DMS 273 (cell line): ENCODE results near the gene MOB2.
A peak's percentile ranks its signal among the peaks of the same experiment; 100 is the strongest.
"Not testable (repeated sequence)": the region's sequence is repeated elsewhere in the genome, so short reads cannot be mapped to it uniquely, and the experiment has no call there.

Source experiments
- DNase-seq: peaks from one replicate; lab custom pipeline; 2025; ENCODE audit not compliant: unreplicated experiment; lab: John Stamatoyannopoulos, UW

MOB2 gene

DNA sequence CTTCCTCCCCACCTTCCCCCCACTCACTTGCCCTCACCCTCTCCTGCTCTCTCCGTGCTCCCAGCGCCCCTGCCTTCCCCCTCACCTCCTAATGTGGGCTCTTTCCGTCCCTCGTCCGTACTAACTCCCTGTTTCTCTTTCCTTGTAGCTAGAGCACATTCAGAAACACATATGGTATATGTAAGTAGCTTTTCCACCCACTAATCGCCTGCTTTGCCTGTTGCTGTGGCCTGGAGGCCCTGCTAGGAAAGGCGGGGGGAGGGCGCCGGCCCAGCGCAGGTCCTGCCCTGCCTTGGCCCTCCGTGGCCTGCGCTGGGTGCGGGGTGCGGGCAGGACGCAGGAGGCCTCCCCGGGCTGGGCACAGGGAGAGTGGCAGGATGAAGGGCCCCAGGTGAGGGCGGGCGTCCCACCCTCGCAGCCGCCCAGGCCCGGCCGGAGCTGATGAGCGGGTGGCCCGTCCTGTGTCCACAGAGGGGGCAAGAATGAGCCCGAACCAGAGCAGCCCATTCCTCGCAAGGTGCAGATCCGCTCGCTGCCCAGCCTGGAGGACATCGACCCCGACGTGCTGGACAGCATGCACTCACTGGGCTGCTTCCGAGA lies 41.7 kb downstream of the MOB2 start:
- no peak for DNase-seq

DNA sequence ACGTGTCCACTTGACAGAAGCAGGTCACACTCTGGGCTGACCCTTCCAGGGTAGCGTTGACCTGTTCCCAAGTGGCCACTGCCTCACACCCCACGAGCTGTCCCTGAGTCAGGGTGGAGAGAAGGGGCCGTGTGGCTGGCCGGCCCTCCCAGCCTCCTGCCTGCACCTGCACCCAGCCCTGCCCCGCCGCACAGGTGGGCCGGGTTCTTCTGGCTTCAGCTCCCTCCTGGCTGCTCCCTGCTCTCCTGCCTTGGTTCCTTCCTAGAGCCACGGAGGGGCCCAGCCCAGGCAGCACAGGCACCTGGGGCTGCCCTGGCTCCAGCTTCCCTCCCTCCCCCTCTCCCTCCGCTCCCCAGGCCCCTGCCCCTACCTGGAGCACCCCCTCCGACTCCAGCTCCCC lies 42.3 kb downstream of the MOB2 start:
- DNase-seq = no peak

DNA sequence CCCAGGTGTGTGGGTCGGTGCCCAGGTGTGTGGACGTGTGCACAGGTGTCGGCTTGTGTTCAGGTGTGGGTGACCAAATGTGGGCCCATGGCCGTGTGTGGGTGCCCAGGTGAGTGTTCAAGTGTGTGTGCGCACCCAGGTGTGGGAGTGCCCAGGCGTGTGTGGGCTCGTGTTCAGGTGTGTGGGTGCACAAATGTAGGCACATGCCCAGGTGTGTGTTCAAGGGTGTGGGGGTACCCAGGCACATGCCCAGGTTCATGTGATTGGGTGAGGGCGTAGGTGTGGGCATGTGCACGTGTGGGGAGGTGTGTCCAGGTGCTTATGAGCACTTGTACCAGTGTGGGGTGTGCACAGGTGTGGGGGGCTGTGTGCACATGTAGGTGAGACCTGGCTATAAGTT lies 42.8 kb downstream of the MOB2 start:
- DNase-seq = no peak

DNA sequence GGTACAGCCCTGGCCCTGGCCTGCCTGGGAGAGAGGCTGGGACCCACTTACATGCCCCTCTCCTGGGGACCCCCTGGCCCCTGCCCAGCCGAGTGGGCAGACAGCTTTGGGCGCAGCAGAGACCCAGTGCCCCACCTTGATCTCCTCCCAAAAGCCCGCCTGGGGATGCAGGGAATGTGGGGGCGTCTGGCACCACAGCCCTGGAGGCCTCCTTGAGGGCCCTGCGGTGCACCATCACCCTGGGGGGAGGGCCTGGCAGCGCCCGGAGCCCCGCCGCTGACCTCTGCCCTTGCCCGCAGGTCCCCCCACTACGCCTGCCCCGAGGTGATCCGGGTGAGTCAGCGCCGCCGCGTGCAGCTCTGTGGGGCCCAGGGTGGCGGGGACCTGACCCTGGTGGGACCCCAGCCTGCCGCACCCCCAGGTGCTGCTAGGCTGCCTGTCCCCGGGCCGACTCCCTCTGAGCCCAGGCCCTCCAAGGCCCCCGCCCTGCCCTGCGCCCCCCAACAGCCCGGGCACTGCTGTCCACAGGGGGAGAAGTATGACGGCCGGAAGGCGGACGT lies 43.7 kb downstream of the MOB2 start:
- no peak for DNase-seq

DNA sequence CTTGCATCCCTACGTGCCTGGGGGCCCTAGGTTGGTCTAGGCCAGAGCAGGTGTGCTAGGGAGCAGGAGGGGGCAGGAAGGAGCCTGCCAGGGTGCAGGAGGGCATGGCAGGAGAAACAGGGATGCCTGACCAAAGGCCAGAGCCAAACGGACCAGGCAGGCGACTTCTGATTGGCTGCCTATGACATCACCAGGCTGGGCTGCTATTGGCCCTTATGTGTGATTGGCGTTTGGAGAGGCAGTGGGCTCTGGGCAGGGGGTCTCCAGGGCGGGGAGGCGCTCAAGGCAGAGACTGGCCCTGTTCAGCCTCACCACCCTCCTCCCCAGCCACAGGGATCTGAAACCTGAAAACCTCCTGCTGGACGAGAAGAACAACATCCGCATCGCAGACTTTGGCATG lies 44.4 kb downstream of the MOB2 start:
- DNase-seq = no peak

DNA sequence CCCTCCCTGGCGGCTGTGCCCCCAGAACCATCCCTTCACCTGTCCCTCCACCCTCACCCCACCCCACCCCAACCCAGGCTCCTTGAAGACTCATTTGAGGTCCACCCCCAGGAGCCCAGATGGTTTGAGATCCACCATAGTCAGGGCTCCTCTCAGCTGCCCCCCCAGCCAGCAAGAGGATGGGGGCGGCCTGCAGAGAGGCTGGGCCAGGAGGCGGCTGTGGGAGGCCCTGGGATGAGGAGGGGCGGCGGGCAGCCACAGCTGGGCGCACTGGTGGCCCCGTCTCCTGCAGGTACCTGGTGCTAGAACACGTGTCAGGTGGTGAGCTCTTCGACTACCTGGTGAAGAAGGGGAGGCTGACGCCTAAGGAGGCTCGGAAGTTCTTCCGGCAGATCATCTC lies 46.1 kb downstream of the MOB2 start:
- DNase-seq = no peak

DNA sequence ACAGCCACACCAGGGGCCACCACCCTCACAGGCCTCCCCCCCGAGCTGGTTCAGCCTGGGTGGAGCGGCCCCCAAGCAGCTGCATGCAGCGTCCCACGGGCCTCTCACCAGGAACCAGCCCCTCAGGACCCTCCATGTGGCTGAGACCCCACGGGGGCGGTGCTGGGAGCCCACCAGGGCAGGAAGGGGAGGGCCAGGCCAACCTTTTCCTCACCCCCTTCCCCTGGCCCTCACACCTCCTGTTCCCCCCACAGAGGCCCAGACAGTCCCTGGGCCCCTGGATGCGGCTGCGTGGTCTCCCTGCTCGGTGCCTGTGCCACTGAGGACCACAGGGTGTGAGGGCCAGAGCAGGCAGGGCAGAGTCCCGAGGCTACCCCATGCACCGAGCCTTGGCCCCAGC lies 46.5 kb downstream of the MOB2 start:
- no peak for DNase-seq

DNA sequence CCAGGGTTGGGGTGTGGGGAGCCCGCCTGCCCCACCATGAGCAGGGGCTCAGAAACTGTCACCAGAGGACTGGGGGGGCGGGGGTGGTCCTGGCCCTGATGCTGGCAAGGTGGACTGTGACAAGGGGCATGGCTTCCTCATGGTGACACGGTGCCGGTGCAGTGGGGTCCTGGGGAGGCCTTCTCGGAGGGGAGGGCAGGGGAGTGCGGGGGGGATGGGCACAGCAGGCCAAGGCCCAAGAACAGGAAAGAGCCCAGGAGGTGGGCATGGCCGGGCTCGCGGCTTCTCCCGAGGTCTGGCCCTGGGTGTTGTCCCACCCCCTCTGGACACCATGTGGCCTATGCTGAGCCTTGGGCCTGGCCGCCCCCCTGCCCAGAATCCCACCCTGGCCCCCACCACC lies 47.2 kb downstream of the MOB2 start:
- no peak for DNase-seq

DNA sequence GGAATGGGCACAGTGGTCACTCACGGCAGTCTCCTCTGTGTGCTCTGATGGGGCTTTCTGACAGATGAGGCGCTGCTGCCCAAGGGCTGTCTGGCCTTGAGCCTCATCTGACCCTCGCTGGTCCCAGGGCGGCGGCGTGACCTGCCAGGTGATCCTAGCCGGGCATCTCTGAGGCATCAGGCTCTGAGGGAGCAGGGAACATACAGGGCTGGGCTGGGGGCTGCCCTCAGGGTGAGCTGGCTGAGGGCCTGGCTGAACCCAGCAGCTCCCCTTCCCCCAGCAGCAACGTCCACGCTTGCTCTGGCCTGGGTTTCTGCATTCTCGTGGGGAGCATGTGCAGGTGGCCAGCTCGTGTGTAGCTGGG lies 47.6 kb downstream of the MOB2 start:
- DNase-seq = no peak

DNA sequence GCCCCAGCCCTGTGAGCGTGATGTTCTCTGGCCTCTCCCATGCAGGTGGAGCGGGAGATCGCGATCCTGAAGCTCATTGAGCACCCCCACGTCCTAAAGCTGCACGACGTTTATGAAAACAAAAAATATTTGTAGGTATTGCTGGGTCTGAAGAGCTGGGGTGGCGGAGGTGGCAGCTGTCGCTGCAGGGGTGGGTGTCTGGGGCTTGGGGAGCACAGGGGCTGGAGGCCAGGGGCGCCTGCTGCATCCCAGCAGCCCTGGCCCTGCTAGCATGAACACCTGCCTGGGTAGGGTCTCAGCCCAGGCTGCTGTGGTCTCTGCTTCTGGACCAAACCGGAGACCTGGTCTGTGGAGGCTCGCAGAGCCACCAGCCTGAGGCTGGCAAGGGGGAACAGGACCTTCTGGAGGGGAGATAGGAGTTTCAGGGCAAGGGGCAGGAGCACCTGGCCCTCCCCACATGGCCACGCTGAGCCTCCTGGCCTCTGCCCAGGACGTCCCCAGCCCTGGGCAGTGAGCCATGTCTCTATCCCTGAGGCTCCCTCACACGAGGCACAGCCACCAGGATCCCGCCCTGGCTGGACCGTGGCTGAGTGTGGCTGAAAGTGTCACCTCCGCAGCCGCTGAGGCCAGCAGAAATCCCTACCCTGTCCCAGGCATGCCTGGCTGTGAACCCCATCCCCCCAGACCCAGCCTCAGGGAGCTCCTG lies 48.2 kb downstream of the MOB2 start:
- no peak for DNase-seq

DNA sequence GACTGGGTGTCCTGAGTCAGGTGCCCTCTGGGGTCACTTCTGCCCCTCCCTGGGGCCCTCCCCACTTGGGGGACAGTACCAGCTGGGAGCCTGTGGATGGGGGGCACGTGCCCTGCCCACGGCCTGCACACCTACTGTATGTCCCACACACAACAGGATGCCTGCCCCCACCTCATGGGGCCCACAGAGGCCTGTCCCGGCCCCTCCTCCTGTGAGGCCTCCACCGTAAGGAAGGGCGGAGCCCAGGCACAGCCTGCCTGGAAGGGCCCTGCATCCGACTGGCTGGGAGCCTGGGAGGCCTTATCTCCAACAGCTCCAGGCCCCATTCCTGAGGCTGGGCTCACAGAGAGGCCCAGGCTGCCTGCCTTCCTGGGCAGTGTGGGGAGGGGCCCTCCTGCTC lies 49.1 kb downstream of the MOB2 start:
- DNase-seq = peak; percentile 60

DNA sequence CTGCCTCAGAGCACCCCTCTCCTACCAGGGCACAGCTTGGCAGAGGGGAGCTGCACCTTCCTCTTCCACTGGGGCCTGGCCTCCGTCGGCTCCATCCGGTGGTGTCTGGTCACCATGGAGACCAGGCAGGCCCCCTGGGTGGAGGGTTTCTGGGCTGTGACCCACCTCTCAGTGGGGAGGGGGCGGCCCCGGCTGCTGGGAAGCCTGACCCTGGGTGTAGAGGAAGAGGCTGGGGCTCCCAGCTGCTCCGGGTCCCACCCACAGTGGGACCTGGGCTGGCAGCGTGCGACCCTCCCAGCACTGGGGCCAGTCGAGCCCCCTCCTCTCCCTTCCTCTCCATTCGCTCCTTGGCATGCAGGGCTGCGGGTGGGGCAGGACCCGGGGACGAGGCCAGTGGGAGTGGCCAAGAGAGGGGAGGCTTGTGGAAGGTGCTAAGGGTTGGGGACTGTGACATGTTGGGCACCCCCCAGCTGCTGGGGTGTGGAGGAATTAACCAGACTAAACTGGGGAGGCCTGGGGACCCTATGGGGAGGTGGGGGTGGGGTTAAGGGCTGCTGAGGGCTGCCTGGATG lies 50.0 kb downstream of the MOB2 start:
- DNase-seq = no peak

DNA sequence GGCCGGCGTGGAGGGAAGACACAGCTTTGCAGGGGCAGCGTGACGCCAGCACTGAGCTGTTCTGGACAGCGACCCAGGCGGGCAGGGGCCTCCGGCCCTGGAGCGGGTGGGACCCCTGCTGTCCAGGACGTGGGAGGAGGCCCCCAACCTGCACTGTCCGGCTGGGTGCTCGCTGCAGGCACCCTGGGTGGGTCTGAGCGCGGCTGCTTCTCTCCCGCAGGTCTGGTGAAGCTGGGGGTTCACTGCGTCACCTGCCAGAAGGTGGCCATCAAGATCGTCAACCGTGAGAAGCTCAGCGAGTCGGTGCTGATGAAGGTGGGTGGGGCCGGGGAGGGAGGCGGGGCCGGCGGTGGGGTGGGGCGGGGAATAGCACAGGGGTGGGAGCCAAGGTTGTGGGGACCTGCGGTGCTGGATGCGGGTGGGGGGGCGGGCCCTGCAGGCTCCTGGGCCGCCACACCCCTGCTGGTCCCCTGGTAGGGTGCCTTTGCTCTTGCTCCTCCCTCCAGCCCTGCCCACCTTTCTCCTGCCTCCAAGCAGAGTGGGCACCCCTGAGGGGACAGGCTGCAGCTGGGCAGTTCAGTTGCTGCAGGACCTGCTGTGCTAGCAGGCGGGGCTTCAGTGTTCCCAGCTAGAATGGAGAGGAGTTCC lies 50.6 kb downstream of the MOB2 start:
- peak; percentile 24 for DNase-seq

DNA sequence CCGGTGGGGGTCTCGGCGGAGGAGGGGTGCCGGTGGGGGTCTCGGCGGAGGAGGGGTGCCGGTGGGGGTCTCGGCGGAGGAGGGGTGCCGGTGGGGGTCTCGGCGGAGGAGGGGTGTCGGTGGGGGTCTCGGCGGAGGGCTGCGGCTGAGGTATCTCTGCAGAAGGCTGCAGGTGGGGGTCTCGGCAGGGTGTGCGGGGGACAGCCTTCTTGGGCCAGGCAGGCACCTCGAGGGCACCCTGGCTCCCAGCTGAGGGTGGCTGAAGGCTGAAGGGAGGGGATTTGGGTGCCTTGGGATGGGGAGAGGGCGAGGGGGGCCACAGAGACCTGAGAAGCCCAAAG lies 51.1 kb downstream of the MOB2 start:
- DNase-seq = not testable (repeated sequence)

DNA sequence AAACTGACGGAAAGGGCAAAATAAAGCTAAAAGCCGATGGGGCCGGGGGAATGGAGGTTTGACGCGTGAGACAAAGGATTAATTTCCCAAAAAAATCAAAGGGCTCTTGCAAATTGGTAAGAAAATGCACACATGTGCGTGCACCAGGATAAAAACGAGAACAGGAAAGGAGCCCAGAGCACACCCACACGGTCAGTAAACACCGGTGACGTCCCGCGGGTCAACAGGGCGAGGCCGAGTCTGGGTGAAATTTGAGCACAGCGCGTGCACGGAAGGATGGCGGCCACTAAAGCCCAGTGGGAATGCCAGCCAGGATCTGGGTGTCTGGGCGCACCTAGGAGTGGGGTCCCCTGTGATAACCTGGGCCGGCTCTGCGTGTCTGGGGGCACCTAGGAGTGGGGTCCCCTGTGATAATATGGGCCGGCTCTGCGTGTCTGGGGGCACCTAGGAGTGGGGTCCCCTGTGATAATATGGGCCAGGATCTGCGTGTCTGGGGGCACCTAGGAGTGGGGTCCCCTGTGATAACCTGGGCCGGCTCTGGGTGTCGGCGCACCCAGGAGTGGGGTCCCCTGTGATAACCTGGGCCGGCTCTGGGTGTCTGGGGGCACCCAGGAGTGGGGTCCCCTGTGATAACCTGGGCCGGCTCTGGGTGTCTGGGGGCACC lies 52.5 kb downstream of the MOB2 start:
- no peak for DNase-seq

DNA sequence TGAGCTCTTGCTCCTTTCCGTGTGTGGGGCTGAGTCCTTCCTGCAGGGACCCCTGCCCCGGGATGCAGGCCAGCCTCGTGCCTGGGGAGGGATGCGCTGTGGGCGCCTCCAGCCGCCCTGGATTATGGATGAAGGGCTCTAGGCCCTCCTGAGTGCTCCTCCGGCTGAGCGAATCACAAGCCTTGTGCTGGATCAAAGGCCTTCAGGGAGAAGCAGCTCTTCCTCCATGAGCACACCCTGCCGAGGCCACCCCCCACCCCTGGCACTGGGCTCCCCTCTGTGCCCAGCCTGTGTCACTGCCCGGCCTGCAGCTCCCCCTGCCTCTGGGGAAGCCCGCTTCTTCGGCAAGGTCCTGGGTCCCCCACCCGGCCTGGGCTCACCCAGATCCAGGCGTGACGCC lies 53.0 kb downstream of the MOB2 start:
- DNase-seq = no peak

DNA sequence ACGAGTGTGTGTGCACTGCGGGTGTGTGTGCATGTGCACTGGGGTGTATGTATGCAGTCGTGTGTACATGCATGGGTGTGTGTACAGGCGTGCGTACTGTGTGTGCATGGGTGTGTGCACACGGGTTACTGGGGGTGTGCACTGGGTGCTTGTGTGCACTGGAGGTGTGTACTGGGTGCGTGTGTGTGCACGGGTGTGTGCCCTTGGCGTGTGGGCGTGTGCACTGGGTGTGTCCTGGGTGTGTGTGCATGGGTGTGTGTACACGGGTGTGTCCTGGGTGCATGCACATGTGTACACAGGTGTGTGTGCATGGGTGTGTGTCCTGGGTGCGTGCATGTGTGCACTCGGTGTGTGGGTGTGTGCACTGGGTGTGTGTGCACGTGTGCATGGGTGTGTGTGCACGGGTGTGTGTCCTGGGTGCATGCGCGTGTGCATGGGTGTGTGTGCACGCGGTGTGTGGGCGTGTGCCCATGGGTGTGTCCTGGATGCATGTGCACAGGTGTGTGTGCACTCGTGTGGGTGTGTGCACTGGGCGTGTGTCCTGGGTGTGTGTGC lies 57.7 kb downstream of the MOB2 start:
- no peak for DNase-seq

DNA sequence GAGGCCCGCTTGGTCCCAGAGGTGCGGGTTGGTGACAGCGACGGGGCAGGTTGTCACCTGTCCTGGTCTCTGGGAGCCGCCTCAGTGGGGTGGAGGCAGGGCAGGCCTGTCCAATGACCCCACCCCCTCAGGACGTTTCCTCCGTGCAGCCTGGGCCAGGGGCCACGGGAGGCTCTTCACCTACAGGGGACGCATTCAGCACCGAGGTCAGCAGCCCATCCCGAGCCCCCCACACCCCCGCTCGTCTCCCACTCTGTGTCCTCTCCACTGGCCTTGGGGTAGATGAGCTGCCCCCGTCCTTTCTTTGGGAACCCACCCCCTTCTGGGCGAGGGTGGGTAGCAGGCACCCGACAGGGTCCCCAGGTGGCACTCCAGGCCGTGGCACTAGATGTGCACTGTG lies 61.1 kb downstream of the MOB2 start:
- DNase-seq = no peak

DNA sequence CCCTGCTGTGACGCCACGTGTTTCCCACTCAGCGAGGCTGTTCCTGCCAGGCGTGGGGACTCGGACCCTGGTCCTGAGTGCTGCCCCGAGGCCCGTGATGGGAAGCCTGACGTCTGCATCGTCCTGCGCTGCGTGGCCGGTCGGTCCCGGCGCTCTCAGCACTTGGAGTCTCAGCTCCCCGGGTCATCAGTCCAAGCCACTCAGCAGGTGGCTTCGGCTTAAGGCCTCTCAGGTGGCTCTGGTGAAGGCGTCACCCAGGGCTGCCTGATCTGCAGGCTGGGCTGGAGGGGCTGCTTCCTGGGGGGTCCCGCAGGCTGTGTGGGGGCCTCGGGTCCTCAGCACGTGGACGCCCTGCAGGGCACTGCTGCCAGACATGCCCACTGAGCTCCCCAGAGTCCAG lies 61.6 kb downstream of the MOB2 start:
- DNase-seq = no peak

DNA sequence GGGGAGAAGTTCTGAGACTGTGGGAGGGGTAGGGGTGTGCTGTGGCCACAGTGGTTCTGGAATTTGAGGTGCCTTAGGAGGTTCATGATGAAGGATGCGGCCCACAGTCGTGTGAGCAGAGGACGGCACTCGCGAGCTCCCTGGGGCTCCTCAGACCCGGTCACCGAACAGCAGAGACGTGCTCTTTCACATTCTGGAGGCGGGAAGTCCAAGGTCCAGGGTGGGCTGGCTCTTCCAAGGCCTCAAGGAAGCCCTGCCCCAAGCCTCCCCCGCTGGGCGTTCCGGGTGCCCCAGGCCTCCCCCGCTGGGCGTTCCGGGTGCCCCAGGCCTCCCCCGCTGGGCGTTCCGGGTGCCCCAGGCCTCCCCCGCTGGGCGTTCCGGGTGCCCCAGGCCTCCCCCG lies 63.2 kb downstream of the MOB2 start:
- DNase-seq = not testable (repeated sequence)

DNA sequence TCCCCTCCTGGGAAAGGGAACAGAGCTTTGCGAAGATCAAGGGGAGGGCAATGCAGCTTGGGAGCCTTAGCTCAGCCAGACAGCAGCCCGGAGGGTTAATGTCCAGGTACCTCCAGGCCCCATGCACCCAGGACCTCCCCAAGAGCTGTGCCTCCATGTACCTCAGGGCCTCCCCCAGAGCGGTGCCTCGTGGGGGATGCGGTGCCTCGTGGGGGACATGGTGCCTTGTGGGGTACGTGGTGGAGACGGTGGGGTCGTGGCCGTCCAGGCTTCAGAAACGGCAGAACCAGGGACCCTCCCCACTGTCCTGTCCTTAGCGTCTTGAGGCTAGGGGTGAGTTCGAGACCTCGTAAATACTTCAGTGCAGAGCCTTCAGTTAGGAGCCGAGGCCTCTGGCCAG lies 63.6 kb downstream of the MOB2 start:
- no peak for DNase-seq
